Endothelial cell of umbilical vein (primary cell): Measurements from ENCODE around the gene SEMA3A. TPM values are rescaled to one million over a fixed set of nuclear protein-coding genes. Genes with fewer than 3 reads are reported as not detected.

Experiments
- BruUV-seq: library from RNA; stranded (reverse); fragments of 400-500 nt; replicated peaks from 2 replicates; lab custom pipeline; 2021; lab: Mats Ljungman, UMichigan
- CTCF ChIA-PET: fragments of 300-600, 350-600 bp; sonication (Branson Sonifier 250); formaldehyde crosslinking; loops from one replicate; lab custom pipeline; 2021; ENCODE audit warnings: antibody characterized with exemption, inconsistent platforms; lab: Charles Lee
- POLR2A ChIA-PET: fragments of 300-600, 350-600 bp; sonication (Branson Sonifier 250); formaldehyde crosslinking; loops from one replicate; lab custom pipeline; 2021; ENCODE audit warnings: antibody characterized with exemption, inconsistent platforms; lab: Charles Lee
- DNase-seq: peaks from one replicate; pipeline ENCODE4 v3.0.0-alpha.2; 2011; ENCODE audit warnings: low read depth, low spot score
- FAIRE-seq: peaks from 2 replicates; lab custom pipeline; 2011; peaks lifted over from hg19 to GRCh38; lab: Jason Lieb, UNC
- H2AFZ ChIP-seq: 2 replicates; pipeline ENCODE4 v1.6.0; 2012; ENCODE audit warnings: low read depth, low read length, control low read depth, inconsistent platforms
- H3K27ac ChIP-seq: 2 replicates; pipeline ENCODE4 v1.5.1; 2011; ENCODE audit warnings: low read depth, mild to moderate bottlenecking, control low read depth, low read length, moderate library complexity; ENCODE audit not compliant: insufficient read depth
- H3K27me3 ChIP-seq, 2 experiments: 2 replicates each; pipeline versions ENCODE4 v1.6.0 to v1.6.1; 2011; ENCODE audit warnings: low read length in 2 of 2, mixed read lengths in 1 of 2; ENCODE audit not compliant: control insufficient read depth in 2 of 2, insufficient read depth in 2 of 2
- H3K36me3 ChIP-seq, 2 experiments: 2 replicates in 1 of 2; 3 replicates in 1 of 2; pipeline ENCODE4 v1.5.1; 2011; ENCODE audit warnings: low read length in 2 of 2, mild to moderate bottlenecking in 1 of 2, moderate library complexity in 1 of 2; ENCODE audit not compliant: control insufficient read depth in 2 of 2, insufficient read depth in 2 of 2; ENCODE audit errors: extremely low read depth in 1 of 2
- H3K4me1 ChIP-seq: 3 replicates; pipeline ENCODE4 v1.5.1; 2011; ENCODE audit warnings: mild to moderate bottlenecking, low read length; ENCODE audit not compliant: control insufficient read depth, insufficient read depth; ENCODE audit errors: extremely low read depth
- H3K4me2 ChIP-seq: 2 replicates; pipeline ENCODE4 v1.6.1; 2011; ENCODE audit warnings: low read length, control low read depth, mixed read lengths; ENCODE audit not compliant: insufficient read depth
- H3K4me3 ChIP-seq, 3 experiments: fragments of 200-600 bp in 1 of 3; sonication (generic), shearing (Covaris generic) in 1 of 3; replicated peaks in 1 of 3; 2 replicates each; pipeline ENCODE4 v1.5.1; 2011 to 2016; ENCODE audit warnings: control low read depth in 3 of 3, low read length in 3 of 3, mild to moderate bottlenecking in 2 of 3, inconsistent platforms in 1 of 3, low read depth in 1 of 3, moderate library complexity in 1 of 3; ENCODE audit not compliant: insufficient read depth in 1 of 3
- H3K79me2 ChIP-seq: 2 replicates; pipeline ENCODE4 v1.6.0; 2012; ENCODE audit warnings: low read length, inconsistent platforms; ENCODE audit not compliant: control insufficient read depth, insufficient read depth
- H3K9ac ChIP-seq: replicated peaks from 2 replicates; pipeline ENCODE3; 2011; ENCODE audit warnings: low read length, control low read depth; ENCODE audit not compliant: insufficient read depth; ENCODE audit errors: extremely low read depth
- H3K9me1 ChIP-seq: replicated peaks from 3 replicates; pipeline ENCODE4 v1.6.0; 2011; ENCODE audit warnings: mild to moderate bottlenecking, low read length; ENCODE audit not compliant: control insufficient read depth, insufficient read depth; ENCODE audit errors: extremely low read depth
- H3K9me3 ChIP-seq: replicated peaks from 2 replicates; pipeline ENCODE4 v1.5.1; 2012; ENCODE audit warnings: low read length, inconsistent platforms; ENCODE audit not compliant: control insufficient read depth, insufficient read depth
- H4K20me1 ChIP-seq: replicated peaks from 2 replicates; pipeline ENCODE3; 2011; ENCODE audit warnings: mild to moderate bottlenecking, low read length; ENCODE audit not compliant: control insufficient read depth, insufficient read depth; ENCODE audit errors: extremely low read depth
- CTCF ChIP-seq, 2 donors: IDR thresholded peaks; 1 replicate in 1 of 2; 2 replicates in 1 of 2; pipeline ENCODE4 v1.5.1; 2011; ENCODE audit warnings: low read length in 2 of 2, mild to moderate bottlenecking in 2 of 2, moderate library complexity in 2 of 2, control low read depth in 1 of 2, inconsistent platforms in 1 of 2, low read depth in 1 of 2; ENCODE audit not compliant: insufficient read depth in 1 of 2; ENCODE audit errors: extremely low read depth in 1 of 2
- EZH2 ChIP-seq: IDR thresholded peaks from 2 replicates; pipeline ENCODE4 v1.6.1; 2012; ENCODE audit warnings: borderline replicate concordance, low read depth, mild to moderate bottlenecking, moderate library complexity, low read length, inconsistent platforms; ENCODE audit not compliant: severe bottlenecking
- FOS ChIP-seq: IDR thresholded peaks from 2 replicates; pipeline ENCODE4 v1.6.1; 2011; ENCODE audit warnings: mild to moderate bottlenecking, low read length, moderate library complexity, borderline replicate concordance; ENCODE audit not compliant: insufficient read depth
- GATA2 ChIP-seq: IDR thresholded peaks from 2 replicates; pipeline ENCODE4 v1.7.0; 2011; ENCODE audit warnings: low read depth, mild to moderate bottlenecking, moderate library complexity, mixed read lengths, low read length; ENCODE audit not compliant: insufficient read length, insufficient read depth
- JUN ChIP-seq: IDR thresholded peaks from 2 replicates; pipeline ENCODE4 v1.6.1; 2011; ENCODE audit warnings: borderline replicate concordance, low read depth; ENCODE audit not compliant: insufficient read length, insufficient read depth
- MAX ChIP-seq: IDR thresholded peaks from 2 replicates; pipeline ENCODE4 v1.6.1; 2011; ENCODE audit not compliant: insufficient read depth, insufficient read length
- MYC ChIP-seq: IDR thresholded peaks from one replicate; pipeline ENCODE4 v1.6.1; 2011; ENCODE audit warnings: mild to moderate bottlenecking, low read depth, low read length
- POLR2A ChIP-seq: IDR thresholded peaks from 2 replicates; pipeline ENCODE4 v1.6.1; 2012; ENCODE audit warnings: low read depth, mild to moderate bottlenecking, control low read depth, low read length
- POLR2AphosphoS5 ChIP-seq: IDR thresholded peaks from 2 replicates; pipeline ENCODE4 v1.6.1; 2012; ENCODE audit warnings: low read depth, mild to moderate bottlenecking, control low read depth, low read length, moderate library complexity; ENCODE audit not compliant: insufficient read depth
- dilution Hi-C: fragments of 300-500 bp; cut with MboI; formaldehyde crosslinking; loops from one replicate; pipeline ENCODE4 v1.15.0; 2019; ENCODE audit warnings: low sequenced_read_pairs; ENCODE audit not compliant: extremely low pct_ligation_motif_present
- intact Hi-C: fragments of 100-400 bp; cut with micrococcal nuclease; formaldehyde crosslinking; loops from one replicate; pipeline ENCODE4 v1.10.0; 2022
- polyA plus RNA-seq, 4 experiments: library from polyadenylated mRNA; depleted of rRNA in 3 of 4; stranded (reverse) in 3 of 4; unstranded in 1 of 4; fragments of >200 nt; gene quantifications; 2 replicates each; pipeline versions ENCODE4 v1.2.1 to v1.2.3, GENCODE V29; 2011 to 2012; ENCODE audit warnings: missing spikeins in 1 of 4
- total RNA-seq: library from RNA; stranded (reverse); gene quantifications from 2 replicates; pipeline ENCODE4 v1.2.3, GENCODE V29; 2021

The SEMA3A gene
- total and polyA plus RNA-seq, 2 donors (not counting 3 experiments of a cell fraction or from before 2014, with no cell fraction given): 0.68 to 1.2 TPM

DNA sequence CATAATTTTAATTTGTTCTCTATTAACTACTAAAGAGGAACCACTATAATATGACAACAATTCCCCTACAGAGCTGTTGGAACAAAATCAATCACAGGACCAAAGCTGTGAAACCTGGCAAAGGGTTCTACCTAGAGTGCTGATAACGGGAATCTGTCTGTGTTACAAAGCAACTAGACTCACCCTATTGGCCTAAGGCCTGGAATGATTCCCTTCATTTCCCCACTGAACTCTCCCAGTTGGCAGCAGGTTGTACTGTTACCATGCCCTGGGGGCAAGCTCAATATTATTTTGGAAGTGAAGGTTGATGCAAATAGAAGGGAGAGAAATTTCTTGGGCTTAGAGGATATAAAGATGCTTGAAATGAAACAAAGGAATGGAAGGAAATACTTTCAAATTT, 81.8 kb downstream of the SEMA3A start:
- no TSS peak for BruUV-seq
- Histone ChIP-seq H3K36me3 (no peaks in the 10 kb centered on the region), H2AFZ (peak overlapping the region; percentile 79), H3K27ac (peak overlapping the region; percentile 52), H3K27me3 (no peaks in the 10 kb centered on the region), H3K9me1 (no peaks in the 10 kb centered on the region), H3K4me1 (peaks cover 25% of the 10 kb centered on the region), H3K4me2 (peak overlapping the region; percentile 49), H3K4me3 (no peak overlapping the region), H3K79me2 (no peaks in the 10 kb centered on the region), H3K9ac (peak overlapping the region; percentile 33), H3K9me3 (no peaks in the 10 kb centered on the region), H4K20me1 (no peaks in the 10 kb centered on the region)
- no peak for TF ChIP-seq EZH2
- TF ChIP-seq POLR2AphosphoS5: no peak
- no peak for TF ChIP-seq FOS
- no peak for TF ChIP-seq POLR2A
- TF ChIP-seq JUN: no peak
- TF ChIP-seq CTCF (IDR thresholded peaks at IDR 0.05; ENCODE audit: extremely low read depth in 1 of 2, insufficient read depth in 1 of 2, low read depth in 1 of 2, low read length in 2 of 2): no peak
- TF ChIP-seq MYC: no peak
- no peak for TF ChIP-seq MAX
- no peak for TF ChIP-seq GATA2
- ChIA-PET CTCF (interaction anchor here (1.2 to 1.4 kb wide), 3 partner anchors 10 to 40 kb away, joined by 3 to 4 read pairs (median 4); no protein-coding TSS in a partner anchor), POLR2A (interaction anchor here (0.6 kb wide), 1 partner anchor 124 kb away, joined by 5 read pairs; no protein-coding TSS in a partner anchor)
- no peak for FAIRE-seq
- dilution Hi-C loops (no loop called here), intact Hi-C loops (loop anchor here (2.0 to 5.0 kb wide), 4 partner anchors 52 to 190 kb away; no protein-coding TSS in a partner anchor)
- no peak for DNase-seq
